ENCODE measurements around the gene RPS5.
"Not testable (repeated sequence)": the region's sequence is repeated elsewhere in the genome, so short reads cannot be mapped to it uniquely, and the experiment has no call there.

RPS5 gene

DNA sequence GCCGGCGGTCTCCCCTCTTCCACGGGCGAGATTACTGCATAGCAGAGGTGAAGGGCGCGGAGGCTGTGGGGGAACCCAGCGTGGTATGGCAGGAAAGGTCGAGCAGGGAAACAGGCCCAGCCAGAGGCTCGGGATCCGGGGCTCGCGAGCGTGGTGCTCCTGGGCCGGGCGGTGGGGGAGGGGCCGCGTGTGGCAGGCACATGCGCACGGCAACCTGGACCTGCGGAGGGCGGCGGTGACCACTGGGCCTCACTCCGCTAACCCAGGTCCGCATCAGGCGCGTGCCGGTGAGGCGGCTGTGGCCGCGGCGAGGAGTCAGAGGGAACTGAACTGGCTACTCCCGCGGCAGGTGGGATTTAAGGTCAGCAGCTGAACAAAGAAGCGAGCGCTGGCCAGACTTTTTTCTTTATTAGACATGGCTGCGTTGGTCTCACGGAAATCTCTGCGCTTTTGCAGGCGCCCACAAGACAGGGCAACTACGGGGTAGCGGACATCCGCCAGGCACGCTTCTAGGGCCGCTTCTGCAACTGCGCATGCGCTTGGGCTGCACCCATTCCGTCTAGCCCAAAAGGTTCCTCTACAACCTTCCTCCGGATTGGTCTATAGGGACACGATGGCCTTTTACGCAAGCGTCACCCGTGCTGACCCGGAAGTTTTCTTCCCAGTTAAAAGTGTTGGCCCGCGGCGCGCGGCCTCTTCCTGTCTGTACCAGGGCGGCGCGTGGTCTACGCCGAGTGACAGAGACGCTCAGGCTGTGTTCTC, at the start of gene RPS5:
TSS of gene RPS5 (plus strand) at position 694 of the 762 bp plus-strand sequence. CDS start 869 bp downstream, outside the sequence.
- DNase-seq (ENCODE audit: low read depth in 2 of 2) = peak; percentile 96 to 97

DNA sequence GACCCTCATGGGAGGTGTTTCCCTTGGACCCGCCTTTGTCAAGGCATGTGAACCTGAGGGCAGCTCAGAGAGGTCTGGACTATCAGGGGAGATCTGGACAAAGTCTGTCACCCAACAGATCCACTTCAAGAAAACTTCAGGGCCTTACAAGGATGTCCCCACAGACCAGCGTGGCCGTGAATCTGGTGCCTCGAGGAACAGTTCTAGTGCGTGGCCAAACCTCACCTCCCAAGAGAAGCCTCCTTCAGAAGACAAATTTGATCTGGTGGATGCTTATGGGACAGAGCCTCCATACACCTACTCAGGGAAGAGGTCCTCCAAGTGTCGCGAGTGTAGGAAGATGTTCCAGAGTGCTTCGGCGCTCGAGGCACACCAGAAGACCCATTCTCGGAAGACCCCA, 48.7 kb upstream of the RPS5 start:
- DNase-seq (ENCODE audit: low read depth in 2 of 2) = no peak

DNA sequence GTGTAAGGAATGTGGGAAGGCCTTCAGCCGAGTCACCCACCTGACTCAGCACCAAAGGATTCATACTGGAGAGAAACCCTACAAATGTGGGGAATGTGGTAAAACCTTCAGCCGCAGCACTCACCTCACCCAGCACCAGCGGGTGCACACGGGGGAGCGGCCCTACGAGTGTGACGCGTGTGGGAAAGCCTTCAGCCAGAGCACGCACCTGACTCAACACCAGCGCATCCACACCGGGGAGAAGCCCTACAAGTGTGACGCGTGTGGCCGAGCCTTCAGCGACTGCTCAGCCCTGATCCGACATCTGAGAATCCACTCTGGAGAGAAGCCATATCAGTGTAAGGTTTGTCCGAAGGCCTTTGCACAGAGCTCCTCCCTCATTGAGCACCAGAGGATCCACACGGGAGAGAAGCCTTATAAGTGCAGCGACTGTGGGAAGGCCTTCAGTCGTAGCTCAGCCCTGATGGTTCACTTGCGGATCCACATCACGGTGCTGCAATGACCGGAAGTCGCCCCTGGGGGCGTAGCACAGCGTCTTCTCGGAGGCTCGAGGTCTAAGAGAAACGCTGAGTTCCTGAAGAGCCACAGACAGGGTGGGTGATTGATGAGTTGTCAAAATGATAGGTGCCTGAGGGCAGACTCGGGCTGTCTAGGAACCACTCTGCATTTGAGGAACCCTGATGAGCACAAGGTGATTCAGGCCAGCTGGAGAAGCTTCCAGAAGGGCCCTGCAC, 48.1 kb upstream of the RPS5 start:
- DNase-seq (ENCODE audit: low read depth in 2 of 2) = no peak

DNA sequence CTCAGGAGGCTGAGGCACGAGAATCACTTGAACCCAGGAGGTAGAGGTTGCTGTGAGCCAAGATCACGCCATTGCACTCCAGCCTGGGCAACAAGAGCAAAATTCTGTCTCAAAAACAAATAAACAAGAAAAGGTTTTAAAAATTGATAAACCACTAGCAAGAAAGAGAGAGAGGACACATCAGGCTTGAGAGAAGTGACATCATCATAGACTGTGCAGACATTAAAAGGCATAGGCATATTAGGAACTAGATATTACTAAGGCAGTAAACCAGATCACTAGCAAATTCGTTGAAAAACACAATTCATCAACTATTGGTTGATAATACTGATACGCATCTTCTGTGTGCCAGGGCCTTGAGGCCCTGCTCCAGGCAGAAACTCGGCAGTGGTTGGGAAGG, 41.5 kb upstream of the RPS5 start:
- DNase-seq (ENCODE audit: low read depth in 2 of 2) = no peak

DNA sequence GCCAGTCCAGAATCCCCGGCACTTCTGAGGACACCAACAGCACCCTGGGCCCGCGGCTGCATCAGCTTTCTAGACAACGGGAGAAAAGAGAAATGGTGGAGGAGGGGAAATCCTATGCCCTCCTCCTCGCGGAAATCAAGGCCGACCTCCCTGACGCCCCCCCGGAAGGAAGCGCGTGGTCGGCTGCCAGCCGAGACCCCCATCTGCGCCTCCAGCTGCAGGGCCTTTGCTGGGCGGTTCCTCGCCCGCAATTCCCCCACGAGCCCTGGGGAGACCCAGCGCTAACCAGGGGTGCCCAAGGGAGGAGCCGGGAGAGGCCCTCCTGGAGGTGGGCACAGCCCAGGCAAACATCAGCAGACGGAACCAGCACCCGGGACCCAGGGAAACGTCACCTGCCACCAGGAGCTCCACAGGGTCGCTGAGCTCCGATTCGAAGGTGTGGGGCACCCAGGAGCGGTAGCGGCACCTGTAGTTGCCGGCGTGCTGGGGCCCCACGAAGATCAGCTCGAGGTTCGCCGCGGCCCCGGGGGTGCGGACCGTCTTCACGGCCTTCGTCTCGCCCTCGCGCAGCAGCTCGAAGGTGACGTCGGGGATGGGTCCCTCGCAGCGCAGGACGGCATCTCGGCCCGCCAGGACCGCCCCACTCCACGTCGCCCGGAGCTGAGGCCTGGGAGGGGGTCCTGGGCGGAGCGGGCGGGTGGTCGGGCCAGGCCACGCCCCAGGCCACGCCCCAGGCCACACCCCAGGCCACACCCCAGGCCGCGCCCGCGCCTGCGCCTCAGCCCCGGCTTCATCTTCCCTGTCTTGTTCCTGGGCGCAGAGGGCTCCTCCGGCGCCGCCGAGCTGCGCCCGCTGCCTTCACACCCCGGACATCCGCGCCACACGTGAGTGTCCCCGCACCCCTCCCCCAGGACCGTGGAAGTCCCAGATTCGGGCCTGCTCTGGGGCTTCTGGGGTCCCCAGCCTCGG, 39.8 kb upstream of the RPS5 start:
- peak in 1 of 2 experiments; percentile 47 for DNase-seq (ENCODE audit: low read depth in 2 of 2)

DNA sequence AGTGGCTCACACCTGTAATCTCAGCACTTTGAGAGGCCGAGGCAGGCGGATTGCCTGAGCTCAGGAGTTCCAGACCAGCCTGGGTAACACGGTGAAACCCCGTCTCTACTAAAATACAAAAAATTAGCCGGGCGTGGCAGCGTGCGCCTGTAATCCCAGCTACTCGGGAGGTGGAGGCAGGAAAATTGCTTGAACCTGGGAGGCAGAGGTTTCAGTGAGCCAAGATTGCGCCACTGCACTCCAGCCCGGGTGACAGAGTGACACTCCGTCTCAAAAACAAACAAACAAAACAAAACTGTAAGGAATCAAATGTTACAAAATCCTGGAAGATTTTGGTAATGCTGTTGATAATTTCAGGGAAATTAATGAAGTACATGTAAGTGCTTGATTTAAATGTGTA, 39.0 kb upstream of the RPS5 start:
- not testable (repeated sequence) for DNase-seq (ENCODE audit: low read depth in 2 of 2)

DNA sequence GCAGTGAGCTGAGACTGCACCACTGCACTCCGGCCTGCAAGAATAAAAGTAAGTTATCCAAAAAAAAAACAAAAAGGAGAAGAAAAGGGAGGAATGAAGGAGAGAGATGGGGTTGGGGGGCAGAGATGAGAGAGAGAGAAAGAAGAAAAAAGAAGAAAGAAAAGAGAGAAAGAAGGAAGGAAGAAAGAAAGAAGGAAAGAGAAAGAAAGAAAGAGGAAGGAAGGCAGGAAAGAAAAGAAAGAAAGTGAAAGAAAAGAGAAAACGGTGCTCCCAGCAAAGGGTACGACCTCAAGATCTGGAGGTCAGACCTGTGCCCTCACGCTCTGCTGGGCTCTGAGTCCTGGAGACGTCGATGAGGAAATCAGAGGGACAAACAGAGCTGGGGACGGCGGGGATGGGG, 37.5 kb upstream of the RPS5 start:
- no peak for DNase-seq (ENCODE audit: low read depth in 2 of 2)

DNA sequence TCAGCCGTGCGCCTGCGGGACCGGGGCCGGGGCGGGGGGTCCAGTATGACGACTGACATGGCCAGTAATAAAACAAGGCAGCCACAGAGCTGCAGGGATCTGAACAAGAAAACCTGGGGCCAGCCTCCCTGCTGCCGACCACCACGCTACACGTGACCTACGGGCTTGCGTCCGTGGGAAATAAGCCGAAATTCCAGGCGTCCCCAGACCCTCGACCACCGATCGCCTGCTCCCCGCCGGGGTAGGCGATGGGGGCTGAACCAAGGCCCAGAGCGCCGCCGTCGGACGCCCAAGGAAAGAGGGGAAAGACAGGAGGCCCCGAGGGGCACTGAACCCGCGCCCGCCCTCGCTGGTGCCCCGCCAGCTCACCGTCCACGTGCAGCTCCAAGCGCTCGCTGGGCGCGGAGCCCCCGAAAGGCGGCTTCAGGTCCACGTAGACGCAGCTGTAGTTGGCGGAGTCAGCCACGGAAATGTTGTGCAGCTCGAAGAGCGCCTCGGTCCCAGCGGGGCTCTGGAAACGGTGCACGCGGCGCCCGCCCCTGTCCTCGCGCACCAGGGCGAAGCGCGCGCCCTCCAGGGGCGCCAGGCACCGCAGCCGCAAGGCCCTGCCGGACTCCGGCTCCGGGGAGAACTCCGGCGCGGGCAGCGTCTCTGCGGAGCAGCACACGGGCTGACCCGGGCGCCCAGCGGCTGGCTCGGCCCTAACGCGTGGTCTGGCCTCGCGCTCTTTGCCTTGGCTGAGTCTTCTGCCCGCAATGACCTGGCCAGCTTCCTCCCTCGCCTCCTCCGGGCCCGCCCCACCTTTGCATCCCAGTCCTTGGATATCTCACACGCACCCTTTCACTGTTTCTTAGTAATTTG, 36.8 kb upstream of the RPS5 start:
- DNase-seq (ENCODE audit: low read depth in 2 of 2) = no peak

DNA sequence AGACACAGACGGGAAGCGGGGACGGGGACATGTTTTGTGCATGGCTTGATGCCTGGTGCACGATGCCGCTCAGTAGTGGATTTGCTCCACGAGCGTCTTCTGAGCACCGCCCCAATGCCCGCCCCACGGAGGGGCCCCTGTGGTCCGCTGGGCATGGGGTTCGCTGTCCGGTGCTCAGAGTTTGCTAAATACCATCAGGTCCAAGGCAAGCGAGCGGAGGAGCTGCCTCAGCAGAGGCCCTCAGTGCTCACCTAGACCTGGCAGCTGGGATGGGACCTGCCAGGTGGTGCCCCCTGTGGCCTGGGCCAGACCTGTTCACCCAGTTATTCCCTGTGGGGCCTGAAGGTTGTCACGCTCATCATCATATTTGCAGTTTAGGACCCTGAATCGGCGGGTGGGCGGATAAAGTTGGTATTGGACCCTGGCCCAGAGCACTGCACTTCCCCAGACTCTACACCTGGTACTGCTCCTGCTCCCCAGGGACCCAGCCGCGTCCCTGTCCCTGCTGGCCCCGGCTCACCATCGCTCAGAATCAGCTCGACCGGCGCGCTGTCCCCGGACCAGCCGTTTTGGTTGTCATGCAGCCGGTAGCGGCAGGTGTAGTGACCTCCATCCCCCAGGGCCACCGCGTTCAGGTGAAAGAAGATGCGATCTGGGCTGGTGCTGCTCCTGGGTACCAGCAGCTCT, 36.1 kb upstream of the RPS5 start:
- no peak for DNase-seq (ENCODE audit: low read depth in 2 of 2)

DNA sequence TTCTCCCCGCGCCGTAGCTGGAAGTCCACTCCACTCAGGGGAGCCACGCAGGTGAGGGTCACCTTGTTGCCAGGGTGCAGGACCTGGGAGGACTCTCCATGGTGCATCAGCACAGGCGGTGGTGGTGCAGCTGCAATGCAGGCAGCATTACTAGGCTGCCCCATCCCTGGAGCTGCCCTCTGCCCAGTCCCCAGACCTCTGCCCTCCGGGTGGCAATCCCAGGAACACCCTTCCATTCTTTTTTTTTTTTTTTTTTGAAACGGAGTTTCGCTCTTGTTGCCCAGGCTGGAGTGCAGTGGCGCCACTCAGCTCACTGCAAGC, 35.6 kb upstream of the RPS5 start:
- no peak for DNase-seq (ENCODE audit: low read depth in 2 of 2)

DNA sequence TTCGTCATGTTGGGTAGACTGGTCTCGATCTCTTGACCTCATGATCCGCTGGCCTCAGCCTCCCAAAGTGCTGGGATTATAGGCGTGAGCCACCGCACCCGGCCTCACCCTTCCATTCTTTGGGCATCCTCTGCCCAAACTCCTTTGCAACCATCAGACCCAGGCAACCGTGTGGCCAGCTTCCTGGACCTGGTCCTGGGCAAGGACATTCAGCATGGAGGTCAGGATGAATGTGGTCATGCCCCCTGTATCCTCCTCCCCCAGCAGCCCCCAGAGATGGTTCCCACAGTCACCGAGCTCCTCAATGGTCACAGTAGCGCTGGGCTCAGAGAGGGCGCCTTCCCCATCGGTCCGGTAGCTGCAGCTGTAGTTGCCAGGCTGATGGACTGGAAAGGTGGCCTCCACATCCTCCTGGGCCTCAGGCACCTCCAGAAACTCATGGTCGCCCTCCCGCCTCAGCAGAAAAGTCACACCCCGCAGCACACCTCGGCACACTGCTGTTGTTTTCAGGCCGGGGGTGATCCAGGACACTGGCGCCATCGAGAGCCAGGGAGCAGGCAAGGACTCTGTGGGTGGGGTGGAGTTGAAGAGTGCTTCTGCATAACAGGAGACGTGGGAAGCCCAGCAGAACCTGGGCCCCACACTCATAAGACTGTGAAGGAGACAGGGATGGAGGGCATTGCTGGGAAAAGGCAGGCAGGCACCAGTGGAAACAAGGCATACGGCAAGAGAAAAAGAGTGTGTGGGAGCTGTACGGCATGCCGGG, 34.9 kb upstream of the RPS5 start:
- DNase-seq (ENCODE audit: low read depth in 2 of 2) = no peak

DNA sequence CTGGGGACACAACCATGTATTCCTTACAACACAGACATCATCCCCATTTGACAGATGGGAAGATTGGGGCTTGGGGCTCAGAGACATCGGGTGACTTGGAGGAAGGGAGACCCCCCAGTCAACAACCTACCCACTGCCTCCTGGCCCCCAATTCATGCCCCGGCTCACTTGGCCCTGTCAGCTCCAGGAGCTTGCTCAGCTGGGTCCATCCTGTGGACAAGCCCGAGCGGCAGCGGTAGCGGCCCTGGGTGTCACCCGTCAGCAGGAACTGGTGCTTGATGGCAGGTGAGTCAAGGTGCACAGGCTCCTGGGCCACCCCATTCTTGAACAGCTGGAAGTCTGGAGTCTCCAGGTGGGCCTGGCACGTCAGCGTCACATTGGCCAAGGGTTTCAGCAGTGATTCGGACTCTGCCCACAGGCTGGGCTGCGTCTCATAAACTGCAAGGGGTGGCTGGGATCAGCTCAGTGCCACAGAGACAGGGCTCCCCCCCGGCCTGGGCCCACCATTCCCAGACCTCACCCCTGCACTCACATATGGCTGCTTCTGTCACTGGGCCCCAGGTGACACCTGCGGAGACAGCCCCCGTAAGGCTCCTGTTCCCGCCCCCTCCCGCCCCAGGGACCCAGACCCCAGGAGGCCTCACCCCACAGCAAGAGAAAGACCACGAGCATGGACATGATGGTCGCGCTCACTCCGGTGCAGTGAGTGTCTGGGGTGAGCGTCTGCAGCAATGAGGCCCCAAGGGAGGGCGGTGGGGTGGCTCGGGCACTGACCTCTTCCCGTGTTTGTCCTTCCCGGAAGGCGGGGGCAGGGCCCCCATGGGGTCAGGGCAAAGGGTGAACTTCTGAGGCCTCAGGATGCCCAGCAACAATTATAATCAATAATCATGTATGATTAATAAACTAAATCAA, 34.1 kb upstream of the RPS5 start, which contains the start of gene A1BG:
TSS of gene A1BG (minus strand) at position 733 of the 912 bp plus-strand sequence. CDS start at position 678, 55 bp downstream.
- no peak for DNase-seq (ENCODE audit: low read depth in 2 of 2)

DNA sequence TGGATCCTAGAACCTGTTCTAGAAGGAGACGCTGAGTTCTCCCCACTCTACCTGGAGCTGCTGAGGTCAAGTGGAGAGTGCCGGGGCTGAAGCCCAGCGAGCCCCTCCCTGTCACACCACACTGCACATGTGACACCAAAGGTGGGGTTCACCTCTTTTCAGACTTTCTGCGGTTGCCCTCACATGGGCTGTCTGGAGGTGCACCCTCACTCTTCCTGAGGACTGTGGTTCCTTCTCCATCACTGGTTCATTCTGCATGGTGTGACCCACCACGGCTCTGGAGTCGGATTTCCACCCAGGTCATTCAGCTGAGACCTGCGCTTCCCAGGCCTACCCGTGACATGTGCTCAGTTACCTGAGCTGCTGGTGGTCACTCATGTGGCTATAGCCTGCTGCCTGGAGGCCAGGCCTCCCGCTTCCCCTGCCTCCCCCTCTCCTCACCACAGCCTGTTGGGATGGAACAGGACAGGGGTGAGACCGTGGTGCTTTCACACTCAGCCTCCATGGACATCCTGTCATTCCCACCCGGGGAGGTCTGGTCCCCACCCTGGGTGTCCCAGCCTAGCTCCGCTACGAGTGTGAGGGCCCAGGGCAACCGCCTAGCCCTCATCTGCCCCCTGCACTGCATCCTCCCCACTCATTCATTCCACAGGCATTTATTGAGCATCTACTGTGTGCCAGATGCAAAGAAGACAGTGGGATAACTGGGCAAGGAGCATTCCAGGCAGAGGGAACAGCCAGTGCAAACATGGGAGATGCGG, 33.2 kb upstream of the RPS5 start:
- no peak for DNase-seq (ENCODE audit: low read depth in 2 of 2)

DNA sequence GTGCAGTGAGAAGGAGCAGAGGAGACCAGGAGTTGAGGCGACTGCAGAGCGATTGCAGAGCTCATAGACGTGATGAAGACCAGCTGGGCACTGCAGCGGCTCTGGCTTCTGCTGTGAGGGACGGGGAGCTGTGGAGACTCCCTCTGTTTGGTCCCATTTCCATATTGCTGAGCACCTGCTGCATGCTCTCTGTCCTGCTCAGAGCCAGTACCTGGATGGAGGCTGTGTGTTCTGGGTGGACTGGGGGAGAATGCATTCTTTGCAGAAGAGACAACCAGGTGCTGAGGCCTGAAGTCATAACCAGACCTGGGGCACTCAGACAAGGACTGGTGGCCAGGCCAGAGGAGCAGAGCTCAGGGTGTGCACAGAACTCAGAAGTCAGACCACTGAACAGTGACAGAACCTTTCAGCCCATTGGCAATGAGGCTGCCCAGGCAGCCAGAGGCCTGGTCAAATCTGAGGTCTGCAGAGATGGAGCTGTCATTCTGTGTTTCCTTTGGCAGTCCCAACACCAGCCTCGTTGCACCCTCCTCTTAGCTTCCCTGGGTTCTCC, 32.5 kb upstream of the RPS5 start:
- no peak for DNase-seq (ENCODE audit: low read depth in 2 of 2)

DNA sequence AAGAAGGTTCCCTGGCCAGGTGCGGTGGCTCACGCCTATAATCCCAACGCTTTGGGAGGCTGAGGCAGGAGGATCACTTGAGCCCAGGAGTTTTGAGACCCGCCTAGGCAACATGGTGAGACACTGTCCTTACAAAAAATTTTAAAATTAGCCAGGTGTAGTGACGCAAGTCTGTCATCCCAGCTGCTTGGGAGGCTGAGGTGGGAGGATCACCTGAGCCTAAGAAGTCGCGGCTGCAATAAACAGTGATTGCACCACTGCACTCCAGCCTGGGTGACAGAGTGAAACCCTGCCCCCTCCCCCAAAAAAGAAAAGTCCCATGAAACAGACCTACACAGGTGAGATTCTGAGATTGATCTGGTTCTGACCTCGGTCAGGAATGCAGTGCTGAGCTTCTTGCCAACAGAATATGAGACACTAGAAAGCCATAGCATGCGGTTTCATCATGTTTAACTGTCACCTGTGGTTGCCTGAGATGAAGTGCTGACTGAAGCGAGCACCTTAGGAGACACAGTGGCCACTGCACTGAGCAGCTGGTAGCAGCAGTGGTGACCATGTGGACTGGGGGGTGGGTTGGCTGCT, 31.8 kb upstream of the RPS5 start:
- DNase-seq (ENCODE audit: low read depth in 2 of 2) = no peak

DNA sequence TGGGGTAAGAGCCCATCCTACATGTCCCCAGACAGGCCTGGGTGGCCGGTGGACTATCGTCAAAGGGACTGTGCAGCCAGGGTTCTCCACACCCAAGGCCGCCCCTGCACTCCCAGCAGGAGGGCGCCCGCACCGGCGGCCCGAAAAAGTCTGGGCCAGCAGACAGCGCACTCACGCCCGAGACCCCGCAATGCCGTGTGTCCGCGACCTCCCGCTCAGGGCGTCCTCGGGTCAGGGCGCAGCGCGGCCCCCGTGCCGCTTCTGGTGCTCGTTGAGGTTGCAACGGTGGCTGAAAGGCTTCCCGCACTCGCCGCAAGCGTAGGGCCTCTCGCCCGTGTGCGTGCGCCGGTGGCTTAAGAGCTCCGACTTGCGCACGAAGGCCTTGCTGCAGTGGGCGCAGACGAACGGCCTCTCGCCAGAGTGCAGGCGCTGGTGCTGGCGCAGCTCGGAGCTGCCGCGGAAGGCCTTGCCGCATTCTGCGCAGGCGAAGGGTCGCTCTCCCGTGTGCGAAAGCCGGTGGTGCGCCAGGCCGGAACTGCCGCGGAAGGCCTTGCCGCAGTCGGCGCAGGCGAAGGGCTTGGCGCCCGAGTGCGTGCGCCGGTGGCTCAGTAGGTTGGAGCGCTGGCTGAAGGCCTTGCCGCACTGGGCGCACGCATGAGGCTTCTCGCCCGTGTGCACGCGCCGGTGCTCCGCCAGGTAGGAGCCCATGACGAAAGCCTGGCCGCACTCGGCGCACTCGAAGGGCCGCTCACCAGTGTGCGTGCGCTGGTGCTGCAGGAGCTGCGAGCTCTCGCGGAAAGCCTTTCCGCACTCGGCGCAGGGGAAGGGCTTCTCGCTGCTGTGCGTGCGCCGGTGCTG, 30.9 kb upstream of the RPS5 start:
- DNase-seq (ENCODE audit: low read depth in 2 of 2) = no peak

Data from fibroblast of skin of left biceps (primary cell).